22Rv1 (cell line): ENCODE results near the gene ACER3.

Source experiments
- CTCF ChIP-seq: fragments of 450-650 bp; IDR thresholded peaks from 2 replicates; pipeline ENCODE4 v1.5.1; 2017; ENCODE audit warnings: mild to moderate bottlenecking
- ZFX ChIP-seq: fragments of 450-650 bp; IDR thresholded peaks from 2 replicates; pipeline ENCODE4 v1.6.1; 2017; ENCODE audit warnings: antibody characterized with exemption, borderline replicate concordance

GRCh38 chr11:76972051-76972450 is 111.3 kb downstream of the ACER3 start:
- no peak for TF ChIP-seq CTCF
- no peak for TF ChIP-seq ZFX
